Glutamatergic neuron (in vitro differentiated cells): ENCODE results near the gene SH3BGR. TPM values are rescaled to one million over a fixed set of nuclear protein-coding genes. Genes with fewer than 3 reads are reported as not detected.

Experiments used
- DNase-seq: peaks from one replicate; pipeline ENCODE4 v3.0.0; 2022
- H3K27ac Mint-ChIP-seq: one replicate; pipeline ENCODE4 v1.8.0; 2020; ENCODE audit warnings: mild to moderate bottlenecking, mixed read lengths, inconsistent platforms; ENCODE audit not compliant: unreplicated experiment
- H3K27me3 Mint-ChIP-seq: one replicate; pipeline ENCODE4 v1.8.0; 2020; ENCODE audit warnings: mild to moderate bottlenecking, moderate library complexity, mixed read lengths, inconsistent platforms; ENCODE audit not compliant: unreplicated experiment
- H3K36me3 Mint-ChIP-seq: one replicate; pipeline ENCODE4 v1.8.0; 2020; ENCODE audit warnings: mild to moderate bottlenecking, mixed read lengths, inconsistent platforms; ENCODE audit not compliant: unreplicated experiment
- H3K4me1 Mint-ChIP-seq: one replicate; pipeline ENCODE4 v1.8.0; 2020; ENCODE audit warnings: mild to moderate bottlenecking, low read depth, mixed read lengths, inconsistent platforms; ENCODE audit not compliant: unreplicated experiment
- H3K4me3 Mint-ChIP-seq: one replicate; pipeline ENCODE4 v1.8.0; 2020; ENCODE audit warnings: mild to moderate bottlenecking, mixed read lengths, inconsistent platforms; ENCODE audit not compliant: unreplicated experiment
- H3K9me3 Mint-ChIP-seq: one replicate; pipeline ENCODE4 v1.8.0; 2020; ENCODE audit warnings: mild to moderate bottlenecking, moderate library complexity, mixed read lengths, inconsistent platforms; ENCODE audit not compliant: unreplicated experiment
- CTCF ChIP-seq: fragments of 200-600 bp; sonication (generic); IDR thresholded peaks from one replicate; pipeline ENCODE4 v1.5.0; 2021; ENCODE audit not compliant: partially characterized antibody, unreplicated experiment
- total RNA-seq: library from RNA; stranded (reverse); fragmentation: NEBNext Ultra II Directional; extraction: Animal tissue kit (Norgen Biotek cat#: 25700); gene quantifications from one replicate; pipeline ENCODE4 v1.2.1, GENCODE V29; 2021; ENCODE audit not compliant: unreplicated experiment

Gene SH3BGR
- total RNA-seq, 1 donor from 2014 or later = 1.5 TPM

- Mint-ChIP-seq H3K4me3 (no peak overlapping the region), H3K27ac (no peak overlapping the region), H3K27me3 (no peaks in the 10 kb centered on the region), H3K36me3 (no peaks in the 10 kb centered on the region), H3K9me3 (no peaks in the 10 kb centered on the region), H3K4me1 (no peaks in the 10 kb centered on the region)
- TF ChIP-seq CTCF = no peak
- no peak for DNase-seq
Observed at GRCh38 chr21:39468559-39468958, 16.8 kb downstream of the SH3BGR start.

GRCh38 chr21:39471598-39471997 lies 19.8 kb downstream of the SH3BGR start:
- H3K9me3 Mint-ChIP-seq = no peaks in the 10 kb centered on the region
- no peak overlapping the region for H3K4me3 Mint-ChIP-seq
- no peak for TF ChIP-seq CTCF
- no peak overlapping the region for H3K27ac Mint-ChIP-seq
- H3K4me1 Mint-ChIP-seq = no peaks in the 10 kb centered on the region
- no peaks in the 10 kb centered on the region for H3K36me3 Mint-ChIP-seq
- DNase-seq = no peak
- no peaks in the 10 kb centered on the region for H3K27me3 Mint-ChIP-seq

GRCh38 chr21:39472786-39473185 lies 21.0 kb downstream of the SH3BGR start:
- H3K4me1 Mint-ChIP-seq = no peaks in the 10 kb centered on the region
- no peaks in the 10 kb centered on the region for H3K27me3 Mint-ChIP-seq
- H3K36me3 Mint-ChIP-seq = no peaks in the 10 kb centered on the region
- no peak overlapping the region for H3K27ac Mint-ChIP-seq
- H3K4me3 Mint-ChIP-seq = no peak overlapping the region
- no peak for TF ChIP-seq CTCF
- DNase-seq = no peak
- no peaks in the 10 kb centered on the region for H3K9me3 Mint-ChIP-seq

GRCh38 chr21:39474611-39475010 lies 22.8 kb downstream of the SH3BGR start:
- no peak for DNase-seq
- H3K27me3 Mint-ChIP-seq = no peaks in the 10 kb centered on the region
- no peak for TF ChIP-seq CTCF
- H3K4me1 Mint-ChIP-seq = no peaks in the 10 kb centered on the region
- no peak overlapping the region for H3K4me3 Mint-ChIP-seq
- H3K27ac Mint-ChIP-seq = no peak overlapping the region
- no peaks in the 10 kb centered on the region for H3K36me3 Mint-ChIP-seq
- H3K9me3 Mint-ChIP-seq = no peaks in the 10 kb centered on the region

GRCh38 chr21:39479164-39479813 lies 27.5 kb downstream of the SH3BGR start:
- Mint-ChIP-seq H3K27me3 (no peaks in the 10 kb centered on the region), H3K36me3 (no peaks in the 10 kb centered on the region), H3K4me3 (no peak overlapping the region), H3K9me3 (no peaks in the 10 kb centered on the region), H3K27ac (no peak overlapping the region), H3K4me1 (no peaks in the 10 kb centered on the region)
- DNase-seq = no peak
- no peak for TF ChIP-seq CTCF
